Activated CD8-positive, alpha-beta T cell treated with anti-CD3 and anti-CD28 coated beads for 36 hours (primary cell): ENCODE measurements around the gene VAC14. TPM values are rescaled to one million over a fixed set of nuclear protein-coding genes. Genes with fewer than 3 reads are reported as not detected.

Experiments used
- ATAC-seq: fragments of 200-7000 bp; cut with Tn5 transposase; one replicate; pipeline ENCODE4 v1.10.0; 2021; ENCODE audit warnings: mild to moderate bottlenecking, moderate library complexity
- CTCF ChIA-PET: fragments of 350-600 bp; sonication (Branson Sonifier 250); formaldehyde crosslinking; loops from one replicate; lab custom pipeline; 2021; ENCODE audit warnings: antibody characterized with exemption; lab: Charles Lee
- POLR2A ChIA-PET: fragments of 350-600 bp; sonication (Branson Sonifier 250); formaldehyde crosslinking; loops from one replicate; lab custom pipeline; 2021; ENCODE audit warnings: antibody characterized with exemption; lab: Charles Lee
- DNase-seq: peaks from one replicate; pipeline ENCODE4 v3.0.0-alpha.2; 2020
- H3K27ac Mint-ChIP-seq: one replicate; pipeline ENCODE4 v1.8.0; 2021; ENCODE audit warnings: mild to moderate bottlenecking, mixed read lengths
- H3K27me3 Mint-ChIP-seq: one replicate; pipeline ENCODE4 v1.8.0; 2021; ENCODE audit warnings: mixed read lengths
- H3K36me3 Mint-ChIP-seq: one replicate; pipeline ENCODE4 v1.8.0; 2021; ENCODE audit warnings: low read depth, mixed read lengths
- H3K4me1 Mint-ChIP-seq: one replicate; pipeline ENCODE4 v1.8.0; 2021; ENCODE audit warnings: low read depth, mixed read lengths
- H3K4me3 Mint-ChIP-seq: one replicate; pipeline ENCODE4 v1.8.0; 2021; ENCODE audit warnings: mild to moderate bottlenecking, moderate library complexity, mixed read lengths
- H3K9me3 Mint-ChIP-seq: one replicate; pipeline ENCODE4 v1.8.0; 2021; ENCODE audit warnings: mixed read lengths
- CTCF ChIP-seq: fragments of 200-600 bp; IDR thresholded peaks from one replicate; pipeline ENCODE4 v1.8.0; 2022; ENCODE audit warnings: antibody characterized with exemption, mild to moderate bottlenecking
- intact Hi-C: fragments of 100-400 bp; cut with micrococcal nuclease; formaldehyde crosslinking; loops from one replicate; pipeline ENCODE4 v1.10.0; 2022
- total RNA-seq, 2 experiments: library from RNA; stranded (reverse); gene quantifications; one replicate each; pipeline ENCODE4 v1.2.3, GENCODE V29; 2021

VAC14 gene
- total RNA-seq, 2 experiments from 2014 or later, result 27.6 TPM

DNA sequence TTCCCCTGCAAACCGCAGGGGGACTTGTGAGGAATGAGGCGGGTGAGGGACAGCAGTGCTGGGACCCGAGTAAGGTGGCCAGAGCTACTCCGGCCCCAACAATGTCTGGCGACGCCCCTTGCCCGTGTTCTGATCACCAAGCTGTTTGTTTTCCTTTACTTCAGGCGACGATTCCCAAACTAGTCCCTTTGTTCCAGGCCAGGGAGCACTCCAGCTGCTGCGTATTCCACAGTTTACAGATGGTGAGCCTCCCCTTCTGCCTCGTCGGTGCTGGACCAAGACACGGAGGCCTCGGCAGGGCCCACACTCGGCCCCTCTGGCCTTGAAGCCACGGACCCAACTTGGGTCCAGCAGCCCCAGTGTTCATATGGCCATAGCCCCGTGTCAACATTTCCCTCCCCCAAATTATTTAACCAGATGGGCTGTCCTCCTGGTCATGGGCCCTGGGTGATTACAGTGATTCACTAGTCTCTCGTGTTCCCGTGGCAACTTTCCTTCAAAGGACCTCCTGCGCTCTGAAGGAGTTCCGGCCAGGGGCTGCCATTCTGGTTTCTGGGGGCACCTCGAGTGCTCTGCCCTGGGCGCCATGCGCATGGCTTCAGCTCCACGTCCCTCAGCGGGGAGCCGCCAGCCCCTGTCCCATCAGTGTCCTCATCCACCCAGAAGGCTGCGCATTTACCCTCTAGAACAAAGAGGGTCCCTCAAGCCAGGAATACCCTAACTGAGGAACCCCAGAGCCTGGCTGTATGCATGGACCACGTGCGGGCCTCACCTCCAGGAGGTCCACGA lies 90.3 kb downstream of the VAC14 start:
- Mint-ChIP-seq H3K4me1 (peaks cover 6% of the 10 kb centered on the region), H3K27ac (no peak overlapping the region), H3K27me3 (no peaks in the 10 kb centered on the region), H3K4me3 (no peak overlapping the region), H3K36me3 (peaks cover 2% of the 10 kb centered on the region), H3K9me3 (no peaks in the 10 kb centered on the region)
- POLR2A ChIA-PET, result interaction anchor here (0.7 kb wide), 1 partner anchor 9 kb away, joined by 3 read pairs; no protein-coding TSS in a partner anchor
- DNase-seq (no peak), ATAC-seq (no peak)
- no peak for TF ChIP-seq CTCF
- CTCF ChIA-PET, result interaction anchor here (1.8 kb wide), 1 partner anchor 28 kb away, joined by 4 read pairs; no protein-coding TSS in a partner anchor
- intact Hi-C loops, result no loop called here

GRCh38 chr16:70709942-70710341 lies 91.0 kb downstream of the VAC14 start:
- POLR2A ChIA-PET, result no interaction called here
- Mint-ChIP-seq H3K36me3 (peaks cover 2% of the 10 kb centered on the region), H3K9me3 (no peaks in the 10 kb centered on the region), H3K27ac (no peak overlapping the region), H3K27me3 (no peaks in the 10 kb centered on the region), H3K4me1 (peaks cover 6% of the 10 kb centered on the region), H3K4me3 (no peak overlapping the region)
- ATAC-seq, result peak; percentile 30
- CTCF ChIA-PET, result interaction anchor here (1.8 kb wide), 1 partner anchor 28 kb away, joined by 4 read pairs; no protein-coding TSS in a partner anchor
- no peak for TF ChIP-seq CTCF
- no peak for DNase-seq
- intact Hi-C loops, result no loop called here

- no peak for DNase-seq
- peaks cover 2% of the 10 kb centered on the region for H3K36me3 Mint-ChIP-seq
Observed at GRCh38 chr16:70709457-70709856, 91.5 kb downstream of the VAC14 start.

GRCh38 chr16:70708366-70709246 lies 92.4 kb downstream of the VAC14 start:
- Mint-ChIP-seq H3K27ac (no peak overlapping the region), H3K4me1 (peaks cover 6% of the 10 kb centered on the region), H3K36me3 (peaks cover 2% of the 10 kb centered on the region), H3K4me3 (no peak overlapping the region), H3K27me3 (no peaks in the 10 kb centered on the region), H3K9me3 (no peaks in the 10 kb centered on the region)
- ATAC-seq (no peak), DNase-seq (no peak)
- intact Hi-C loops, result no loop called here
- POLR2A ChIA-PET, result no interaction called here
- no peak for TF ChIP-seq CTCF
- CTCF ChIA-PET, result interaction anchor here (1.0 to 1.8 kb wide), 2 partner anchors 30 to 63 kb away, joined by 3 to 4 read pairs; no protein-coding TSS in a partner anchor

More at GRCh38 chr16:70709457-70709856, 91.5 kb downstream of the VAC14 start:
- CTCF ChIA-PET, result interaction anchor here (1.0 to 1.8 kb wide), 2 partner anchors 29 to 62 kb away, joined by 3 to 4 read pairs; no protein-coding TSS in a partner anchor
- intact Hi-C loops, result no loop called here
- Mint-ChIP-seq H3K4me1 (peaks cover 6% of the 10 kb centered on the region), H3K4me3 (no peak overlapping the region), H3K27me3 (no peaks in the 10 kb centered on the region), H3K27ac (no peak overlapping the region), H3K9me3 (no peaks in the 10 kb centered on the region)
- POLR2A ChIA-PET, result no interaction called here
- no peak for ATAC-seq
- no peak for TF ChIP-seq CTCF
